Measurements from ENCODE around the gene LIPT2. TPM values are rescaled to one million over a fixed set of nuclear protein-coding genes. Genes with fewer than 3 reads are reported as not detected.
"Not testable (repeated sequence)": the region's sequence is repeated elsewhere in the genome, so short reads cannot be mapped to it uniquely, and the experiment has no call there.

The LIPT2 gene
- total RNA-seq, 4 donors from 2014 or later, result 1.2 to 8.4 (median 3.9) TPM

DNA sequence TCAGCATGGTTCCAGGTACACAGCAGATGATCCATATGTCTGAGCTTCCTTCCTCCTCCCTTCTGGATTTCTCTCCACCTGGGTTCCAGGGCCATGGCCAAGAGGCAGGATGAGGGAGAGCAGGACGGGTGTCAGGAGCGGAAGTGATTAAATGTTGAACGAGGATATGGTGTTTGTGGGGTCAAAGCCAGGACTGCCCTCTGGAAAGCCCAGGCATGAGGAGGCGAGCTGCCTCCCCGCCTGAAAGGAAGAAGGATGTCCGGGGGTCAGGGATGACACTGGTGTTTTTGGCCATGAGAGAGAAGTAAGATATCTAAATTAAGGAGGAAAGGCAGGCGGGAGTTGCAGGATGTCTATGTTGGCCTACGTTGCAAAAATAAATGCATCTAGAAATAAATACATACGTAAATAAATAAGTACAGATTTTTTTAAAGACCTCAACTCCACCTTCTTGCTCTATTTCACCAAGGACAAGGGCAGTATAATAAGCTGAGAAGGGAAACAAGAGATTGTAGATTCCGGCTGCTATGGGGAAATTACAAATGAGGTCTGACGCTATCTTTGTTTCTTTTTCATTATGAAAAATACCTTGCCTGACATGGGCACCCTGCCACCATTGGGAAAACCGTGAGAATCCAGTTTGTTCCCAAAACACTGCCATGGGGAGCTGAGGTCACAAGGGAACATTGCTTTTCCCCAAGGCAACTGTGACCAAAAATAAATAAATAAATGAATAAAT lies 27.6 kb upstream of the LIPT2 start:
- Histone ChIP-seq H3K27ac (no peak overlapping the region), H3K4me1 (peaks cover 0 to 14% (median 0%) of the 10 kb centered on the region in 3 donors), H3K4me3 (no peak overlapping the region), H3K9me3 (no peaks in the 10 kb centered on the region), H3K36me3 (no peaks in the 10 kb centered on the region), H3K27me3 (no peaks in the 10 kb centered on the region)
- intact Hi-C loops (cut with DNase I), result no loop called here
- 56 to 64% methylated on average over 8 to 10 of the region's 12 CpGs for WGBS, 2 donors
- TF ChIP-seq POLR2A (IDR thresholded peaks at IDR 0.05) (no peak), CTCF (IDR thresholded peaks at IDR 0.05) (no peak)
- no peak for DNase-seq

DNA sequence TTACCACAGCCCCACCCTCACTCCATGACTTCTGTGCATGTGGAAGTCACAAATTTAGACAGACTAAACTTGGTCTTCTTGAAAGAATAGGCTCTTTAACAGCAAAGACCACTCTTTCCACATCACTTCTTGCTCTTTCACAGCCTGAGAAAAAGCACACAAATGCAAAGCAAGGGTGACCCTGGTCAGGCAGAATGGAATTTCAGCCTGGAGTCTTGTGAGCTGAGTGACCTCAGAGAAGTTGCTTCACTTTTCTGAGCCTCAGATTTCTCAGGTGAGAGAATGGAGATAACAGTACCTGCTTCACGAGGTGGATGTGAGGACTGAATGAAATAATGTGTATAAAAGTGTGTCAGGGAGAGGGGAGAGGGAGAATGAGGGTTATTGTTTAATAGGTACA lies 26.8 kb upstream of the LIPT2 start:
- Histone ChIP-seq H3K4me1 (peaks cover 0 to 14% (median 0%) of the 10 kb centered on the region in 3 donors), H3K36me3 (no peaks in the 10 kb centered on the region), H3K27me3 (no peaks in the 10 kb centered on the region), H3K27ac (peak overlapping the region in 1 of 4 donors; percentile 26), H3K4me3 (no peak overlapping the region), H3K9me3 (no peaks in the 10 kb centered on the region)
- TF ChIP-seq CTCF (IDR thresholded peaks at IDR 0.05), result no peak
- no peak for TF ChIP-seq POLR2A (IDR thresholded peaks at IDR 0.05)
- DNase-seq, result no peak
- intact Hi-C loops (cut with DNase I), result no loop called here
- 35 to 67% methylated on average over 1 of the region's 1 CpG for WGBS, 2 donors

- H3K9me3 ChIP-seq, result no peaks in the 10 kb centered on the region
- intact Hi-C loops (cut with DNase I), result no loop called here
- peaks cover 0 to 14% (median 0%) of the 10 kb centered on the region in 3 donors for H3K4me1 ChIP-seq
- no peaks in the 10 kb centered on the region for H3K27me3 ChIP-seq
- no peaks in the 10 kb centered on the region for H3K36me3 ChIP-seq
- peak overlapping the region in 1 of 4 donors; percentile 26 for H3K27ac ChIP-seq
- WGBS, 2 donors, result 37 to 46% methylated on average over 3 of the region's 3 CpGs
- H3K4me3 ChIP-seq, result no peak overlapping the region
- no peak for DNase-seq
- no peak for TF ChIP-seq CTCF (IDR thresholded peaks at IDR 0.05)
- no peak for TF ChIP-seq POLR2A (IDR thresholded peaks at IDR 0.05)
These were observed 26.2 kb upstream of the LIPT2 start for GRCh38 chr11:74519710-74520109.

DNA sequence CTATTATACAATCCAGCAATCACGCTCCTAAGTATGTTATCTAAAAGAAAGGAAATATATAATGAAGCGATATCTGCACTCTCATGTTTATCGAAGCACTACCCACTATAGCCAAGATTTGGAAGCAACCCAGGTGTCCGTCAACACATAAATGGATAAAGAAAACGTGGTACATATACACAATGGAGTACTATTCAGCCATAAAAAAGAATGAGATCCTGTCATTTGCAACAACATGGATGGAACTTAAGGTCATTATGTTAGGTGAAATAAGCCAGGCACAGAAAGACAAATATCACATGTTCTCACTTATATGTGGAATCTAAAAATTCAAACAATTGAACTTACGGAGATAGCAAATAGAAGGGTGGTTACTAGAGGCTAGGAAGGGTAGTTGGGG lies 24.1 kb upstream of the LIPT2 start:
- intact Hi-C loops (cut with DNase I); DNase-seq; H3K36me3 ChIP-seq; H3K27me3 ChIP-seq; H3K27ac ChIP-seq; H3K4me3 ChIP-seq; H3K9me3 ChIP-seq: not testable (repeated sequence)
- 92 to 96% methylated on average over 6 of the region's 6 CpGs for WGBS, 2 donors
- peaks cover 0 to 14% (median 0%) of the 10 kb centered on the region in 3 donors for H3K4me1 ChIP-seq

GRCh38 chr11:74507582-74507981 lies 14.1 kb upstream of the LIPT2 start:
- Histone ChIP-seq H3K36me3 (no peaks in the 10 kb centered on the region), H3K4me3 (no peak overlapping the region), H3K27ac (no peak overlapping the region), H3K27me3 (no peaks in the 10 kb centered on the region), H3K9me3 (peaks cover 0 to 5% (median 5%) of the 10 kb centered on the region in 3 donors), H3K4me1 (peaks cover 0 to 10% (median 5%) of the 10 kb centered on the region in 3 donors)
- no peak for DNase-seq
- TF ChIP-seq CTCF (IDR thresholded peaks at IDR 0.05) (no peak), POLR2A (IDR thresholded peaks at IDR 0.05) (no peak)
- intact Hi-C loops (cut with DNase I), result no loop called here
- 58 to 66% methylated on average over 2 of the region's 2 CpGs for WGBS, 2 donors
